ENCODE data around the gene KLHL33. TPM values are rescaled to one million over a fixed set of nuclear protein-coding genes. Genes with fewer than 3 reads are reported as not detected.

KLHL33 gene
- total RNA-seq, 1 donor from 2014 or later = 6.3 TPM

GRCh38 chr14:20413744-20414082, 22.3 kb downstream of the KLHL33 start:
- peak; percentile 25 for DNase-seq (ENCODE audit: low spot score)

- peak; percentile 92 for DNase-seq (ENCODE audit: low spot score)
These were observed 22.9 kb downstream of the KLHL33 start, which contains the start of gene TEP1 for GRCh38 chr14:20412876-20413743. TSS of gene TEP1 (minus strand) at chr14:20413501. CDS start at chr14:20408439, 5,062 bp downstream.

GRCh38 chr14:20412411-20412810, 23.6 kb downstream of the KLHL33 start:
- DNase-seq (ENCODE audit: low spot score) = peak; percentile 22

GRCh38 chr14:20409226-20409625, 26.7 kb downstream of the KLHL33 start:
- DNase-seq (ENCODE audit: low spot score) = no peak

GRCh38 chr14:20403521-20403920, 32.4 kb downstream of the KLHL33 start:
- DNase-seq (ENCODE audit: low spot score) = no peak

GRCh38 chr14:20400965-20401593, 34.9 kb downstream of the KLHL33 start:
- DNase-seq (ENCODE audit: low spot score) = peak; percentile 18

- no peak for DNase-seq (ENCODE audit: low spot score)
These were observed 35.4 kb downstream of the KLHL33 start for GRCh38 chr14:20400589-20400964.

GRCh38 chr14:20397511-20397910, 38.5 kb downstream of the KLHL33 start:
- DNase-seq (ENCODE audit: low spot score) = no peak

GRCh38 chr14:20391505-20391904, 44.5 kb downstream of the KLHL33 start:
- no peak for DNase-seq (ENCODE audit: low spot score)

GRCh38 chr14:20388159-20388558, 47.8 kb downstream of the KLHL33 start:
- no peak for DNase-seq (ENCODE audit: low spot score)

GRCh38 chr14:20387576-20387975, 48.4 kb downstream of the KLHL33 start:
- peak; percentile 4 for DNase-seq (ENCODE audit: low spot score)

GRCh38 chr14:20386276-20386855, 49.6 kb downstream of the KLHL33 start:
- DNase-seq (ENCODE audit: low spot score) = no peak

- DNase-seq (ENCODE audit: low spot score) = peak; percentile 30
These were observed 51.1 kb downstream of the KLHL33 start for GRCh38 chr14:20384886-20385285.

GRCh38 chr14:20384321-20384720, 51.6 kb downstream of the KLHL33 start:
- DNase-seq (ENCODE audit: low spot score) = no peak

- DNase-seq (ENCODE audit: low spot score) = no peak
These were observed 52.3 kb downstream of the KLHL33 start for GRCh38 chr14:20383636-20384035.

- DNase-seq (ENCODE audit: low spot score) = no peak
These were observed 52.9 kb downstream of the KLHL33 start for GRCh38 chr14:20383032-20383431.

- DNase-seq (ENCODE audit: low spot score) = no peak
These were observed 53.4 kb downstream of the KLHL33 start for GRCh38 chr14:20382526-20382925.

- no peak for DNase-seq (ENCODE audit: low spot score)
These were observed 54.6 kb downstream of the KLHL33 start for GRCh38 chr14:20381341-20381740.

GRCh38 chr14:20380681-20381080, 55.3 kb downstream of the KLHL33 start:
- DNase-seq (ENCODE audit: low spot score) = no peak

GRCh38 chr14:20379743-20380142, 56.2 kb downstream of the KLHL33 start:
- no peak for DNase-seq (ENCODE audit: low spot score)

- no peak for DNase-seq (ENCODE audit: low spot score)
These were observed 58.8 kb downstream of the KLHL33 start for GRCh38 chr14:20377171-20377570.

- DNase-seq (ENCODE audit: low spot score) = no peak
These were observed 59.8 kb downstream of the KLHL33 start for GRCh38 chr14:20376071-20376588.

All from umbilical cord (tissue), 2 donors.